NCI-H345 treated with DMSO at 0.1 percent for 48 hours (cell line): ENCODE results near the gene HNRNPD.
"Not testable (repeated sequence)": the region's sequence is repeated elsewhere in the genome, so short reads cannot be mapped to it uniquely, and the experiment has no call there.

Experiments
- DNase-seq: peaks from one replicate; lab custom pipeline; 2025; ENCODE audit not compliant: unreplicated experiment; lab: John Stamatoyannopoulos, UW

HNRNPD gene, protein sequence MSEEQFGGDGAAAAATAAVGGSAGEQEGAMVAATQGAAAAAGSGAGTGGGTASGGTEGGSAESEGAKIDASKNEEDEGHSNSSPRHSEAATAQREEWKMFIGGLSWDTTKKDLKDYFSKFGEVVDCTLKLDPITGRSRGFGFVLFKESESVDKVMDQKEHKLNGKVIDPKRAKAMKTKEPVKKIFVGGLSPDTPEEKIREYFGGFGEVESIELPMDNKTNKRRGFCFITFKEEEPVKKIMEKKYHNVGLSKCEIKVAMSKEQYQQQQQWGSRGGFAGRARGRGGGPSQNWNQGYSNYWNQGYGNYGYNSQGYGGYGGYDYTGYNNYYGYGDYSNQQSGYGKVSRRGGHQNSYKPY

DNA sequence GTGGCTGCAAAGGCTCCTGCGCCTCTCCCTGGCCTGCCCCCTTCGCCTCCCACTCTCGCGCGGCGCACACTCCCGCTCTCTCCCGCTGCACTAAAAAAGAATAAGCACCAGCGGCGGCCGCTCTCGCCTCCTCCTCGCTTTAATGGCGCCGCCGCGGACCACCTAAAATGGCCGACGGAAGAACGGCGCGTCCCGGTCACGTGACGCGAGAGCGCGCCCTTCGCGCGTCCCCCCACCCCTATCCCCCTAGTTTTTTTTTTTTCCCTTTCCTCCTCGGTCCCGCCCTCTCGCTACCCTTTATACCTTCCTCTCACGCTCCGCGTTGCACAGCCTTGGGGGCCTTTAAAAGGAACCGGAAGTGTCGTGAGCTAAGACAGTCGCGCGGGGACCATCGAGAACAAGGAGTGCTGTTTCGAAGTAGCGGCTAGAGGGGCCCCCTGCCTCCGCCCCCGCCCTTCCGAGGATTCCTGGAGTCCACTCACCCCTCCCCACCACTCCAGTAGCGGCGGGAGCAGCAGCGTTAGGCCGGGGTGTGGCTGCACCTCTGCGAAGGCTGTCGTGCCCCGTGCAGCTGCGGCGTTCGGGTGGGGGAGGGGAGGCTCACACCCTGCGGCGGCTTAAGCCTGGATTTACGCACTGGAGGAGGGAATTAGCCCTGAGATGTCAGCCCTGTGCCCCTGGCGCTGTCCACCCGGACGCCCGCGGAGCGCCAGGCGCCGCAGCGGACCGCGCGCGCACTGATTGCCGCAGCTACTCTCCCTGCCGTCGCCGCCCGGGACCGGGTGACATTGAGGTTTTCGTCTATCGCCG is at the start of gene HNRNPD:
Gene HNRNPD (minus strand): TSS at position 176 of the 810 bp plus-strand sequence. CDS start 313 bp downstream, outside the sequence.
- DNase-seq = peak; percentile 93

DNA sequence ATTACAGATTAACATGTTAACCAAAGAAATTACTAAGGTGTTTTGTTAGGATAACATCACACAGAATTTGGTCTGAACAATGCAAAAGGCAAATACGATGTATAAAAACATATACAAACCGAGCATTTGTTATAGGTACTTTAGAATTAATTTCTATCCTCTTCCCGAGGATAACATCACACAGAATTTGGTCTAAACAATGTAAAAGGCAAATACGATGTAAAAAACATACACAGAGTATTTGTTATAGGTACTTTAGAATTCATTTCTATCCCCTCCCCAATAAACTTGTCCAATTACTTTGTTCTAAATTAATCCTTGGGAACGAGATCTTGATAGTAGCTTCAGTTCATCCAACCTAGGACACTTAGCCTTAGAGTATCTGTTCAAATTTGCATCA is 48.8 kb upstream of the HNRNPD start:
- DNase-seq = no peak

DNA sequence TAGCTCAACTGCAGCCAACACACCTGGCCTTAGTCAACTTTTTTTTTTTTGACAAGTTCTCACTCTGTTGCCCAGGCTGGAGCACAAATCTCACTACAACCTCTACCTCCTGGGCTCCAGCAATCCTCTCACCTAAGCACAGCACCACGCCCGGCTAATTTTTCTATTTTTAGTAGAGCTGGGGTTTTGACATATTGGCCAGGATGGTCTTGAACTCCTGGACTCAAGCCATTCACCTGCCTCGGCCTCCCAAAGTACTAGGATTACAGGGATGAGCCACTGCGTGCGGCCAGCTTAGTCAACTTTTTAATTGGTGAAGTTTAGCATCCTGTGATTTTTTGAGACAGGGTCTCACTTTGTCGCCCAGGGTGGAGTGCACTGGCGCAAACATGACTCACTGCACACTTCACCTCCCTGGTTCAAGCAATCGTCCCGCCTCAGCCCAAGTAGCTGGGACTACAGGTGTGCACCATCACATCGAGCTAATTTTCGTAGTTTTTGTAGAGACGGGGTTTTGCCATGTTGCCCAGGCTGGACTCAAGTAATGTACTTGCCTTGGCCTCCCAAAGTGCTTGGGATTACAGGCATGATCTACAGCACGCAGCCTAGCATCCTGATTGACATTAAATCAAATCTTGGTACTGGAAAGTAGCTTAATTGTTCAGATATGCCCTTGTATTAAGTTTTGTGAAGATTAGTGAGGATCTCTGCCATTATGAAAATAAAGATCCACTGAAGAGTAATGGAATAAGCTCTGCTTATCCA is 48.2 kb upstream of the HNRNPD start:
- DNase-seq = no peak

DNA sequence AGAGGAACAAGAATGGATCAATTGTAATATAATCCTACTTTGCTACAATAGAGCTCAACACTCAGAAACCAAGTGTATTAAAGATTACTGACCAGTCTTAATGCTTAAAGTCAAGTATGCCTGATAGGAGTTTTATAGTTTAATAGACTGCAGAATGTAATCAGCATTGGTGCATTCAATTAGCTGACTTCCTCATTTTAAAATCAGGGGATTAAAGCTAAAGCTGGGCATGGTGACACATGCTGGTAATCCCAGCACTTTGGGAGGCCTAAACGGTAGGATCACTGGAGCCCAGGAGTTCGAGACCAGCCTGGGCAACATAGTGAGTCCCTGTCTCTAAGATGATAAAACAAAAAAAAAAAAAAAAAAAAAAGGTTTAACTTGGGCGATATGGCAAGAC is 45.7 kb upstream of the HNRNPD start:
- DNase-seq = no peak

DNA sequence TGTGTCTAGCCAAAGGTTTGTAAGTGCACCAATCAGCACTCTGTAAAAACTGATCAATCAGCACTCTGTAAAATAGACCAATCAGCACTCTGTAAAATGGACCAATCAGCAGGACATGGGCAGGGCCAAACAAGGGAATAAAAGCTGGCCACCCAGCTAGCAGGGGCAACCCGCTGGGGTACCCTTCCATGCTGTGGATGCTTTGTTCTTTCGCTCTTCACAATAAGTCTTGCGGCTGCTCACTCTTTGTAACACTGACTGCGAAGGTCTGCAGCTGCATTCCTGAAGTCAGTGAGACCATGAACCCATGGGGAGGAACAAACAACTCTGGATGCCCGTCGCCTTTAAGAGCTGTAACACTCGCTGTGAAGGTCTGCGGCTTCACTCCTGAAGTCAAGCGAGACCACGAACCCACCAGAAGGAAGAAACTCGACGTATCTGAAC is 42.2 kb upstream of the HNRNPD start:
- no peak for DNase-seq

DNA sequence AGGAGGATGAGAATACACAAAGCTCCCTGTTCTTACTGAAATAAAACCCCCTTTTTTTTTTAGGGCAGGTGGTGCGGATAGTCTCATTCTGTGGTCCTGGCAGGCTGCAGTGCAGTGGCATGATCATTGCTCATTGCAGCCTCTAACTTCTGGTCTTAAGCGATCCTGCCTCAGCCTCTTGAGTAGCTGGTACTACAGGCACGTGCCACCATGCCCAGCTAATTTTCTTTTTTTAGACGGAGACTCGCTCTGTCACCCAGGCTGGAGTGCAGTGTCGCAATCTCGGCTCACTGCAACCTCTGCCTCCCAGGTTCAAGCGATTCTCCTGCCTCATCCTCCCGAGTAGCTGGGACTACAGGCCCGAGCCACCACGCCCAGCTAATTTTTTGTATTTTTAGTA is 41.3 kb upstream of the HNRNPD start:
- not testable (repeated sequence) for DNase-seq

DNA sequence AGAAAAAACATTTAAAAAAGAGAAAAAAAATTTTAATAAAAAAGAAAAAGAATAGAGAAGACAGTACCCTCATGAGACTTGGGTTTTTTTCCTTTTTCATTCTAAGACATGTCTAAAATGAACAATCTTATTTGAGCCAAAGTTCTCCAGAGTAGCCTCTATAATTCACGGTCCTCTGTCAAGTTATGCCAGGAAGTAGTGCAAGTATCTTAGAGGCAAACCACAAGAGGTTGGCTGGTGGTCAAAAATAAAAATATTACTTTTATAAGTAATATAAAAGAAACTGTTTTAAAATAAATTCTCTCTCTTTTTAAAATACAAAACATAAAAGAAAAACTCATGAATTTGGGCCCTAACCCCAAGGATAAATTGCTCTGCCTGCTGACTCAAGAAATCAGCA is 29.9 kb upstream of the HNRNPD start:
- no peak for DNase-seq

DNA sequence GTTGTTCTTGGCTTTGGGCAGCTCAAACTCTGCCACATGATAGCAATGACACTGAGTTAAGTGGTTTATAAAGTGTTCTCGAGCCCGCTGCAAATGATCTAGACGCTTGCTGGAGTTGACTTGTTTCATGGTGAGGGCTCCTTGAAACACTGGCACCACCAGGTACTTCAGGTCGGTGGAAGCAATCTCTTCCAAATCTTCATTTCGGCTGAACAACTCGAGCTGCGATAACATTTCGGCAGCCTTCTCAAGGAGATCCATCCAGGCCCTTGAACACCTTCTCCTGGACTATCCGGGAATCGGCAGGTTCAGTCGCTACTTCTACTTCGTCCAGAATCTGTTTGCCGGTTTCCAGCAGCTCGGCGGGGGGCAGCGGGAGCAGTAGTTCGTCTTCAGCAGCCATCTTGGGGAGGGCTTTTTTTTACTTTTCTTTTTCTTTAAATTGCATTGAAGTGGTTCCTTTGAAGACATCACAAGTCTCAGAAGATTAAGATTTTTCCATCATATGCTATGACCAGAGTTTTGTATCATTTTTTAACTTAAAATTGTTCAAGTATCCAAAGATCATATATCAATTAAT is 28.5 kb upstream of the HNRNPD start:
- no peak for DNase-seq

DNA sequence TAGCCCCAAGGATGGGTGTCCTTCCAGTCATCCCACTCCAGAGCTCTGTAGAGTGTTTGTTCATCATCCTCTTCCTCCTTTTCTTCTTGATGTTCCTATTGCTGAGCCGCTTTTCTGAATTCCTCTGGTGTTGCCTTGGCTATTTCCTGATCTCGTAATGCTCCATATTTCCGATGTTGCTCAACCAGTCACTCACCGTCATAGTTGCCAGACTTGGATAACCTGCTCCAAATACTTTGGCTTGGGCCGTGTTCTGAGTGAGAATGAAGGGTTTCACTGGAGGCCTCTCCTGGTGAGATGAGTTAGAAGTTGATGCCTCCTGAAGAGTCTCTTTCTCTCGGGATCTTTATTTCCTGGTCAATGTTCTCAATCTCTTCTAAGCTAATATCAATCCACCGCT is 27.8 kb upstream of the HNRNPD start:
- no peak for DNase-seq

DNA sequence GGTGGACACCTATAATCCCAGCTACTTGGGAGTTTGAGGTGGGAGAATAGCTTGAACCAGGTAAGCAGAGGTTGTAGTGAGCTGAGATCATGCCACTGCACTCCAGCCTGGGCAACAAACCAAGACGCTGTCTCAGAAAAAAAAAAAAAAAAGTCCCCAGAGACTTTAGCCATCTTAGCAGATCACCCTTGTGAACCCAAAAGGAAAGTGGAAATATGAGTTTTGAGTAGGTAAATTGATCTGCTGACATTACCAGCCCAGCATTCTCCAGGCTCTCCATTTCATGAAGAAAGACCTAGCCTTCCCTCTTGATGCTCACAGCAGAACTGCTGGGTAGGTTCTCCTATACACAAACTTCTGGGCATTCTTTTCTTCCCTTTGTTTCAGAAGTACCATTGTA is 24.5 kb upstream of the HNRNPD start:
- no peak for DNase-seq

DNA sequence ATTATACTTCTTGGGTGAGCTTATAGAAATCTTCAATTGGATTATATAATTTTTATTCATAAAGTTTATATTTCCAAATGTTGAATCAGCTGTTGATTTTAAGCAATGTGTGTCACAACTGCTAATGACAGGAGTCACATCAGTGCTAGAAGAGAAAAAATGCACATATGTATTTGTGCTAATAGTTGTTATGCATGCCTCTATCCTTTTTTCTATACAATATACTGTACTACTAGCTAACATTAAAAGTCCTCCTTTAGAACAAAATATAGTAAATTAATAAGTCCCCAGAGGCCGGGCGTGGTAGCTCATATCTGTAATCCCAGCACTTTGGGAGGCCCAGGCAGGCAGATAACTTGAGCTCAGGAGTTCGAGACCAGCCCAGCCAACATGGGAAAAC is 23.7 kb upstream of the HNRNPD start:
- DNase-seq = no peak

DNA sequence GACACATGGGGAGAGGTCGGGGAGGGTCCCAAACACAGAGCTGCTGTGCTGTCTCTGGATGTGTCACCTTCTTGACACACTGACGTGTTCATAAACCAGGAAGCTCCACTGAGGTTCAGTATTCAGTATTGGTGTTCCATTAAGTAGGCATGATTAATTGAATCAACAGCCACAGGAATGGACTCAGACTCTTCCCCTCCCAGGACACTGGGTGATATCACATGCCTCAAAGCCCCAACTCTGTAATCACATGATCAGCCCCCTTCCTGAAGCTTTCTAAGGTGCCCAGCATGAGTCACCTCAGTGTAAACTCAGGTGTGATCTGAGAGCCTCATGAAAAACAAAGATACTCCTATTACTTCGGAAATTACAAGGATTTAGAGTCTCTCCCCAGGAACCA is 21.1 kb upstream of the HNRNPD start:
- DNase-seq = no peak

DNA sequence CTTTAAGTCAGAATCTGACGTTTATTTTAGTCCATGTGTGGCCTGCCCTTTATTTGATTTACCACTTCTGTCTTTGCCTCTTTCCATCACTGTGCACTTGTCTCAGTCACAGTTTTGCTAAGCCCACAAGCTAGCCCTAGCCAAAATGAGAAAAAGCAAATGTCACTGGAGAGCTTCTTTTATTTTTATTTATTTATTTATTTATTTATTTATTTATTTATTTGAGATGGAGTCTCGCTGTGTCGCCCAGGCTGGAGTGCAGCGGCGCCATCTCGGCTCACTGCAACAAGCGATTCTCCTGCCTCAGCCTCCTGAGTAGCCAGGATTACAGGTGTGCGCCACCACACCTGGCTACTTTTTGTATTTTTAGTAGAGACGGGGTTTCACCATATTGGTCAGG is 16.3 kb upstream of the HNRNPD start:
- not testable (repeated sequence) for DNase-seq

DNA sequence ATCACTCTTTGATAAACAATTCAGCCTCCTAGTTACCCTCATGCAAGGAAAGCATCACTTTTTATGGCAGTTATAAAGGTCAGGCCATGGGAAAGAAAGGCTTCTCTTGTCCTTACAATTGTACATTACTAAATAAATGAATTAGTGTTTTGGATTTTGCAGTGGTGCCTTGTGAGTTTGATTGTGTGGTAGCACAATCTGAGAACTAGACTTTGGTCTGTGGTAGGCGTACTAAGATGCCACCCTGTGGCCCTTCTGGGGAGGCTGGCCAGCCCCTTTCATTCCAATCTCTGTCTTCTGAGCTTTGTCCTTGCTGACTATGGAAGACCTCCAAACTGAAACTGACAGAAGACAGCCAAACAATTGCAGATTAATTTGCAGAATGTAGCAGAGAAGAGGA is 14.6 kb upstream of the HNRNPD start:
- DNase-seq = no peak

DNA sequence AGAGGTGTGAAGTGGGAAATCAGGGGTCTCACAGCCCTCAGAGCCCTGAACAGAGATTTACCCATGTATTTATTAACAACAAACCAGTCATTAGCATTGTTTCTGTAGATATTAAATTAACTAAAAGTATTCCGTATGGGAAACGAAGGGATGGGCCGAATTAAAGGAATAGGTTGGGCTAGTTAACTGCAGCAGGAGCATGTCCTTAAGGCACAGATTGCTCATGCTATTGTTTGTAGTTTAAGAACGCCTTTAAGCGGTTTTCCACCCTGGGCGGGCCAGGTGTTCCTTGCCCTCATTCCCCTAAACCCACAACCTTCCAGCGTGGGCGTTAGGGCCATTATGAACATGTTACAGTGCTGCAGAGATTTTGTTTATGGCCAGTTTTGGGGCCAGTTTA is 12.5 kb upstream of the HNRNPD start:
- not testable (repeated sequence) for DNase-seq

DNA sequence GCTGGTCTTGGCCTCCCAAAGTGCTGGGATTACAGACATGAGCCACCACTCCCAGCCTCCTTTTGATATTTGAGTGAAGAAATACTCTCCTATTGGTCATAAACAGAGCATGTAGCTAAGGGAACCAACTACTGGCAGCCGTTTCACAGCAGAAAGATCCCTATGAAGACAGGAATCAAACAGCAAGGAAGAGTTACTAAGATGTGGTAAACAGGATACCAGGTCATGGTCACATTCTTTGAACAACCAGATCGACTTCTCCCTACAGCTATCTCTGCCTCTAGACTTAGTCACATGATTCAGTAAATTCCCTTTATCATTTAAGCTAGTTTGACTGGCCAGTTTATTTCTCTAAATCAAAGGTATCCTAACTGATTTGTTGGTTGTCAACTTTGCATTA is 9.0 kb upstream of the HNRNPD start:
- DNase-seq = no peak

DNA sequence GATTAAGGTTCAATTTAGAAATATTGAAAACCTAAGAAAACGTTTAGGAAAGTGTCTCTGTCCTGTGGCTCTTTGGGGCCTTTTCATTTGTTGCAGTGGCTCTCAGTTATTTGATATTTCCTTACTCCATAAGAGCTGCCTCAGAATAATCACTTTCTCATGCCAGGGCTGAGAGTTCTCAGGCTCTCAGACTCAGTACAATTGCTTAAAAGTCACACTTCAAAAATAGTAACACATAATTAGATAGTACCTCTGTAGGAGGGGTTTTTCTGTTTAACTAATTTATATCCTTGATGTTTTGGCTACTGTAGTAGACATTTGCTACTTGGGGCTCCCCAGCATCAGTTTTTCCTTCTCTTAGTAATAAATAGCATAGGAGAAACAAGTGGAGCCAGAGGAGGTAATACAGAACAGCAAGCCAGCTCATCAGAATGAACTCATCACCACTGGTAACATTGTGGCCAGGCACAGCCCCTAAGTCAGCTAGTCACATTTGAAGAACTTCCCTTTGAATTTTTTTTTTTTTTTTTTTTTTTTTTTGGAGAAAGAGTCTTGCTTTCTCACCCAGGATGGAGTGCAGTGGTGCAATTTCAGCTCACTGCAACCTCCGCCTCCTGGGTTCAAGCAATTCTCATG is 8.0 kb upstream of the HNRNPD start:
- no peak for DNase-seq

DNA sequence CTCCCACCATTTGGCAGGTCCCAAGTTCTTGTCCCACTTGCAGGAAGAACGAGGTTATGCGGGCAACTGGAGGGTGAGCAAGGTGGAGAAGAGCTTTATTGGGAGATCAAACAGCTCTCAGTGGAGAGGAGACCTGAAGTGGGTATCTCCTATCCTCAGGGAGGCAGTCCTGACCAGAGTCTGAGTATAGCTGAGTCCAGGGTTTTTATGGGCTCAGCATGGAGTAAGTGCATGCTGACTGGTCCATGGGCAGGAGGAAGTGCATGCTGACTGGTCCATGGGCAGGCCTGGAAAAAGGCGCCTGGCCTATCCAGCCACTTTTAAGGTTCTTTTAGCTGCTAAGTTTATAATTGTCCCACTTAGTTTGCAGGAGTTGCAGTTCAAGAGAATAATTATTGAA is 7.4 kb upstream of the HNRNPD start:
- DNase-seq = no peak

DNA sequence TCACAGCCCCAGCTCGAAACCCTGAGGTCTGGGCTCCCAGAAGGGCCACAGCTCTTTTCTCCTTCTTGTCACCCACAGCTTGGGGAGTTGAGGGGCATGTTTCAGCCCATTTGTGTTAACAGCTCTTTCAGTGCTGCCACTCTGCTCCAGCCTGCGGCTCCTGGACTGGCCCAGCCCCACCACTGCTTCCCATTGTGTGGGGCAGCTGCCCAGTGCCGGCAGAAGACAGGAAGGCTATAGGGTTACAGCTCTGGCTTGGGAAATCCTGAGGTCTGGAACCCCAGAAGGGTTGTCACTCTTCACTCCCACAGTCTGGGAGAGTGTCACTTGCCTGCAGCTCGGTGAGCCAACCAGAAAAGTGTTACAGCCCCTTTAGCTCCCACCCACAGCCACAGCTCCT is 7.0 kb upstream of the HNRNPD start:
- no peak for DNase-seq

DNA sequence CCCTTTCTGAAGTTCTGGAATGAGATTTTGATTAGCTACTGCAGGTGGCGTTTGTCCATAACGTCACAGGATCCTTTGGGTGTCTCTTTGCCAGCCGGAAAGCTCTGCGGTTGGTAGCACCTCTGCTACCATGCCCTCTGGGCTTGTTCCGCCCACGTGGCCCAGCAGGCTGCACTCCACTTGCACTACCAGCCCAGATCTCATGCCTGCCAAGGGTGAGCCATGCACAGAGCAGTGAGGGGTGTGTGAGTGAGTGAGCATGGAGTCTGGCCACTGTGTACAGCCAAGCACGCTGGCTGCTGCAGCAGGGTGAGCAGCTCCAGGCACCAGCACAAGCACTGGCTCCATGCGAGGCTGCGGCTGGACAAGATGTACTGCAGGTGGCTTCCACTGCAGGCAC is 6.6 kb upstream of the HNRNPD start:
- DNase-seq = no peak

DNA sequence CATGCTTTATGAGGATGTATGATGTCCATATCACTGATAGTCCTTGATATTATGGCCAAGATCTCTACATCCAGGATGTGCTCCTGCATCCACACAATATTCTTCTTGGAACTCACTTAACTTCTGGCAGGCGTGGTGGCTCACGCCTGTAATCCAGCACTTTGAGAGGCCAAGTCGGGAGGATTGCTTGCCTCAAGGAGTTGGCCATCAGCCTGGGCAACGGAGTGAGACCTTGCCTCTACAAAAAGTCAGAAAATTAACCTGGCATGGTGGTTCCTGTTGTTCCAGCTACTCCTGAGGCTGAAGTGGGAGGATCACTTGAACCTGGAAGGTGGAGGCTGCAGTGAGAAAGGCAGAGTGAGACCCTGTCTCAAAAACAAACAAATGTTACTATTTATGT is 2.3 kb upstream of the HNRNPD start:
- no peak for DNase-seq
